Testis (tissue), 3 donors: Measurements from ENCODE around the gene FHOD3. TPM values are rescaled to one million over a fixed set of nuclear protein-coding genes. Genes with fewer than 3 reads are reported as not detected.

ENCODE experiments used
- DNase-seq: peaks from one replicate; pipeline ENCODE4 v3.0.0-alpha.2; 2019
- H3K27ac ChIP-seq, 2 donors: fragments of 200-600 bp; sonication (generic); one replicate each; pipeline ENCODE4 v1.5.1; 2019
- H3K27me3 ChIP-seq: fragments of 200-600 bp; sonication (generic); one replicate; pipeline ENCODE4 v1.5.1; 2019
- H3K36me3 ChIP-seq: fragments of 200-600 bp; sonication (generic); one replicate; pipeline ENCODE4 v1.5.1; 2017; ENCODE audit warnings: low read depth; ENCODE audit errors: missing control alignments
- H3K4me1 ChIP-seq: fragments of 200-600 bp; sonication (generic); one replicate; pipeline ENCODE4 v1.5.1; 2019
- H3K4me3 ChIP-seq, 2 donors: fragments of 200-600 bp; sonication (generic); one replicate each; pipeline ENCODE4 v1.5.1; 2017 to 2019
- H3K9me3 ChIP-seq: fragments of 200-600 bp; sonication (generic); one replicate; pipeline ENCODE4 v1.5.1; 2017
- CTCF ChIP-seq, 3 experiments: fragments of 450-650 bp in 2 of 3; fragments of 200-600 bp in 1 of 3; sonication (generic) in 1 of 3; IDR thresholded peaks; one replicate each; pipeline ENCODE4 v1.5.1; 2016 to 2019; ENCODE audit warnings: antibody characterized with exemption in 3 of 3, mild to moderate bottlenecking in 2 of 3, moderate library complexity in 1 of 3
- POLR2A ChIP-seq: fragments of 450-650 bp; IDR thresholded peaks from one replicate; pipeline ENCODE4 v1.6.1; 2017; ENCODE audit warnings: antibody characterized with exemption, mild to moderate bottlenecking, moderate library complexity
- WGBS, 2 donors: methylation state at CpG; one replicate each; pipeline ENCODE4 v1.1.5; 2018; 5-methylcytosine and 5-hydroxymethylcytosine counted together
- intact Hi-C: fragments of 100-400 bp; cut with DNase I; formaldehyde crosslinking; loops from one replicate; pipeline ENCODE4 v1.15.1; 2023; ENCODE audit warnings: low total_unique reads
- polyA plus RNA-seq: library from polyadenylated mRNA; stranded (reverse); fragments of 350-450 nt; fragmentation: Illumina TruSeq; extraction: RNeasy Lipid Tissue Mini Kit (QIAGEN cat#74804); gene quantifications from one replicate; pipeline ENCODE4 v1.2.3, GENCODE V29; 2014; ENCODE audit warnings: low read depth, low replicate concordance; ENCODE audit not compliant: insufficient read depth
- total RNA-seq, 2 donors: library from RNA; depleted of rRNA; stranded (reverse); fragments of >200 nt; gene quantifications; one replicate each; pipeline ENCODE4 v1.2.3, GENCODE V29; 2016

The FHOD3 gene
- total and polyA plus RNA-seq, 3 donors from 2014 or later, result 6.5 to 46.8 (median 37.3) TPM

- no peaks in the 10 kb centered on the region for H3K4me1 ChIP-seq
- no peaks in the 10 kb centered on the region for H3K27me3 ChIP-seq
- TF ChIP-seq CTCF (IDR thresholded peaks at IDR 0.05) (peak in 2 of 3 experiments; percentile 21), POLR2A (no peak)
- WGBS, 2 donors, result 77% methylated on average over 3 of the region's 3 CpGs
- no peaks in the 10 kb centered on the region for H3K36me3 ChIP-seq
- intact Hi-C loops, result no loop called here
- H3K27ac ChIP-seq, result no peak overlapping the region
- H3K4me3 ChIP-seq, result no peak overlapping the region
- H3K9me3 ChIP-seq, result no peaks in the 10 kb centered on the region
- peak; percentile 26 for DNase-seq
These were observed 114.2 kb downstream of the FHOD3 start for GRCh38 chr18:36411745-36412168.

- H3K9me3 ChIP-seq, result no peaks in the 10 kb centered on the region
- H3K27me3 ChIP-seq, result no peaks in the 10 kb centered on the region
- peak; percentile 35 for DNase-seq
- no peak for TF ChIP-seq POLR2A
- peak in 1 of 3 experiments; percentile 18 for TF ChIP-seq CTCF (IDR thresholded peaks at IDR 0.05)
- no peak overlapping the region for H3K4me3 ChIP-seq
- H3K36me3 ChIP-seq, result no peaks in the 10 kb centered on the region
- WGBS, 2 donors, result 95 to 98% methylated on average over 1 of the region's 1 CpG
- H3K4me1 ChIP-seq, result no peaks in the 10 kb centered on the region
- H3K27ac ChIP-seq, result no peak overlapping the region
- intact Hi-C loops, result no loop called here
These were observed 115.3 kb downstream of the FHOD3 start for GRCh38 chr18:36412778-36413177.

GRCh38 chr18:36415171-36415570 lies 117.7 kb downstream of the FHOD3 start:
- no peak for DNase-seq
- TF ChIP-seq POLR2A (no peak), CTCF (IDR thresholded peaks at IDR 0.05) (no peak)
- no peak overlapping the region for H3K27ac ChIP-seq
- intact Hi-C loops, result no loop called here
- H3K4me1 ChIP-seq, result no peaks in the 10 kb centered on the region
- H3K9me3 ChIP-seq, result no peaks in the 10 kb centered on the region
- no peaks in the 10 kb centered on the region for H3K36me3 ChIP-seq
- no peaks in the 10 kb centered on the region for H3K27me3 ChIP-seq
- no peak overlapping the region for H3K4me3 ChIP-seq
- 86 to 94% methylated on average over 1 of the region's 1 CpG for WGBS, 2 donors

- intact Hi-C loops, result no loop called here
- Histone ChIP-seq H3K9me3 (no peaks in the 10 kb centered on the region), H3K27ac (no peak overlapping the region), H3K4me1 (no peaks in the 10 kb centered on the region), H3K36me3 (no peaks in the 10 kb centered on the region), H3K4me3 (no peak overlapping the region), H3K27me3 (no peaks in the 10 kb centered on the region)
- TF ChIP-seq CTCF (IDR thresholded peaks at IDR 0.05) (no peak), POLR2A (no peak)
- DNase-seq, result no peak
- WGBS, 2 donors, result 69 to 80% methylated on average over 2 of the region's 2 CpGs
These were observed 118.1 kb downstream of the FHOD3 start for GRCh38 chr18:36415625-36416024.

GRCh38 chr18:36419188-36419899 lies 121.8 kb downstream of the FHOD3 start:
- Histone ChIP-seq H3K9me3 (no peaks in the 10 kb centered on the region), H3K4me1 (no peaks in the 10 kb centered on the region), H3K27me3 (no peaks in the 10 kb centered on the region), H3K4me3 (no peak overlapping the region), H3K36me3 (no peaks in the 10 kb centered on the region), H3K27ac (no peak overlapping the region)
- TF ChIP-seq POLR2A (no peak), CTCF (IDR thresholded peaks at IDR 0.05) (no peak)
- intact Hi-C loops, result no loop called here
- 82 to 88% methylated on average over 3 of the region's 3 CpGs for WGBS, 2 donors
- DNase-seq, result no peak
